C4-2B (cell line): ENCODE results near the gene RMRP.

ENCODE experiments used
- H3K27ac ChIP-seq: fragments of 450-650 bp; 2 replicates; pipeline ENCODE4 v1.5.1; 2017
- CTCF ChIP-seq: fragments of 450-650 bp; conservative IDR thresholded peaks from 2 replicates; pipeline ENCODE4 v1.5.1; 2017; ENCODE audit warnings: mild to moderate bottlenecking
- ZFX ChIP-seq: fragments of 450-650 bp; IDR thresholded peaks from 2 replicates; pipeline ENCODE4 v1.6.1; 2017

Gene RMRP

DNA sequence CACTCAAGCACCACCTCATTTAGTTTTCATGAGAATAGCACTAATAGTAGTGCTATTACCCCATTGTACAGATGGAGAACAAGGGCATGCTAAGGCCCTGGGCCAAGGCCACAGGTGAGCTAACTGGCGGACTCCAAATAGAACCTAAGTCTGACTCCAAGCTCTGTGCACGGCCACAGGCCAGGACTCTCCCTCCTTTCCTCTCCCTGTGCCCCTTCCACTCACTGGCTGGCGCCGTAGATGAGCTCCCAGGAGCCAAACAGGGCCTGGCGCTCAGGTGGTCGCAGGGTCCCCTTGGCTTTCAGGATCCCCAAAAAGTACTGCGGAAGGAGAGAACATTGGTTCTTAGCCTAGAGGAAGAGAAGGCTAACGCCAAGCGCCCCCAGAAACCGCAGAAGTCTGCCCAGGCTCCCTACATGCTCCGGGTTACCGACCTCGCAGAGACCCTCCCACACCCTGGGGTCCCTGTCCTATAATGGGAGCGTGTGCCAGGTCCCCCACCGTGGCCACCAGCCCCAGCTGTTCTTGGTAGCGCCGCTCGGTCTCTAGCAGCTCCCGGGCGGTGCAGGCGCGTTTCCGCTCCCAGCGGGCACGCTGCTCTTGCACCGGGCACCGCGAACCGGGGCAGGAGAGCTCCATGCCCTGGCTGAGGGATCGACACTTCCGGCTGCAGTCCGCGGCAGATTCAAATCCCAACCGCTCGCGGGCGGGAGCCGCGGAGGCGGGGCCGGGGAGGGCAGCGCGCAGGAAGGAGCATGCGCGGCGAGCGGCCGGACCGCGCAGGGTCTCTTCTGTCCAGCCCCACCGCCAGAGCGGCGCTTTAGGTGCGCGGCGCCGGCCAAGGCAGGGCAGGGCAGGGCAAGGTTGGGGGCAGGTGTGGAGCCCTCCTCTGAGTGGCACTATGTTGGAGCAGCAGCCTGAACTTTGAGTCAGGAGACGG, 7.0 kb upstream of the RMRP start, which contains the start of gene ARHGEF39:
Gene ARHGEF39 (minus strand): TSS at position 665 of the 940 bp plus-strand sequence. CDS start 26 bp downstream, at position 639.
- TF ChIP-seq CTCF (peak; percentile 70), ZFX (no peak)
- H3K27ac ChIP-seq = peak within 1 kb of the TSS; percentile 89

DNA sequence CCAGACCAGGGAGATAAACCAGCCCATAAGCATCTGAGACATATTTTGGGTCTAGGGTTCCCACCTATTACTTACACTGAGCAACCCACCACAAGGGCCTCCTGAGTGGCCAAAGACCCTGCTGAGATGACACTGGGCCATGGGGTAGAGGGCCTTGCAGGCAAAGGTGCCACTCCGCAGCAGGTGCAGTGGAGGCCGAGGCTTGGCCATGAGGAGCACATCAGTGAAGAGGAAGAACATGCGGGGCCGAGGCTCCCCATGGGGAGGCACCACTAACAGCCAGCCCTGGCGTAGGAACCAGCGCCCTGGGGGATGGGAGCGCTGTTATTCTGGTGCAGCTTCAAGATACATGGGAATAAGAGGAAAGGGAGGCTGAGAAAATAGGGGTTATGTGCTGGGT, 4.6 kb upstream of the RMRP start:
- TF ChIP-seq CTCF (no peak), ZFX (no peak)
- no peak overlapping the region for H3K27ac ChIP-seq

DNA sequence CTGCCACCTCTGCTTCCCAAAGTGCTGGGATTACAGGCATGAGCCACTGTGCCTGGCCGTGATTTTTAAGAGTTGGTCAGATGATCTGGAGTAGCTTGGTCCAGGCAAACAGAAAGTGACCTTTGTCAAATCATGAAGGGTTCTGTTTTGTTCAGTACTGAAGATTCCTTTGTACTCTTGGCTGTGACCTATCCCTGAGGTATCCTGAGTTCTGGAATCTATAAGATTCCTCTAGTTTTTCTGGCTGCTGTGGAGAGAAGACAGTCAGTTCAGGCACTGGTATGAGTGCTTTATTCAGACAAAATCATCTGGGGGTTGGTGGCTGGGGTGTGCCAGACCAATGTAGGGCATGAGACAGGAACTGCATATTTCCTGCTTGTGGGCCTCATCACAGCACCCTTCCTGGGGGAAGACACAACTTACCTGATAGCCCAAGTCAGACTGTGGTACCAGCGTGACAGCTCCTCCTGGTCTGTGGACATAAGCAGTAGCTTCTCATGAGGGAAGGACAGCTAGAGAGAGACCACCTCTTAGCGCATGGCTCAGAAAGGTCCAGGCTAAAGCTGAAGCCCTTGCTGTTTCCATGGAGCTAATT, 4.0 kb upstream of the RMRP start:
- no peak overlapping the region for H3K27ac ChIP-seq
- TF ChIP-seq CTCF (no peak), ZFX (no peak)

GRCh38 chr9:35660966-35661415, 3.2 kb upstream of the RMRP start:
- no peak overlapping the region for H3K27ac ChIP-seq
- TF ChIP-seq CTCF (no peak), ZFX (no peak)

DNA sequence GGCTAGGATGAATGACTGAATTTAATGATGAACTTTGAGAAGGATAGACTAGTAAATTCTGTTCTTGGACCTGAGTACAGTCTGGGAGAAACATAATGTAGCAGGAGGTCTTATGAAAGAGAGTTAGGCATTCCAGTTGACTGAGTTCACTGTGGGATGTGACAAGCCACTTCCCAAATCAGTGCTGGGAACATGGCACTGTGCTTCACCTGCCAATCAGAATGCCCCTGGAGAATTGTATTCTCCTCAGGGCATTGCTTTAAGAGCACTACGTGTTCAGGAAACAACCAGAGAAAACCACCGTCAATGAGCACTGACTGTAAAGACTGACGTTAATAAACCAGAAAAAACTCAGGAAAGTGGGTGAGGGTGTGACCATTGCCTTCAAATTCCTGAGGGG, 1.5 kb upstream of the RMRP start:
- no peak for TF ChIP-seq ZFX
- TF ChIP-seq CTCF = no peak
- H3K27ac ChIP-seq = no peak overlapping the region; the same call in 1 of the 2 replicates

- H3K27ac ChIP-seq = peak overlapping the region; percentile 80
- TF ChIP-seq CTCF (no peak), ZFX (no peak)
Measured at GRCh38 chr9:35658968-35659220, 1.1 kb upstream of the RMRP start.
